T-helper 2 cell (primary cell): Measurements from ENCODE around the gene FTCD.
"Not testable (repeated sequence)": the region's sequence is repeated elsewhere in the genome, so short reads cannot be mapped to it uniquely, and the experiment has no call there.

Source experiments
- DNase-seq, 5 experiments: peaks; one replicate each; pipeline versions ENCODE4 v3.0.0 to v3.0.0-alpha.2; 2012 to 2022

FTCD gene

DNA sequence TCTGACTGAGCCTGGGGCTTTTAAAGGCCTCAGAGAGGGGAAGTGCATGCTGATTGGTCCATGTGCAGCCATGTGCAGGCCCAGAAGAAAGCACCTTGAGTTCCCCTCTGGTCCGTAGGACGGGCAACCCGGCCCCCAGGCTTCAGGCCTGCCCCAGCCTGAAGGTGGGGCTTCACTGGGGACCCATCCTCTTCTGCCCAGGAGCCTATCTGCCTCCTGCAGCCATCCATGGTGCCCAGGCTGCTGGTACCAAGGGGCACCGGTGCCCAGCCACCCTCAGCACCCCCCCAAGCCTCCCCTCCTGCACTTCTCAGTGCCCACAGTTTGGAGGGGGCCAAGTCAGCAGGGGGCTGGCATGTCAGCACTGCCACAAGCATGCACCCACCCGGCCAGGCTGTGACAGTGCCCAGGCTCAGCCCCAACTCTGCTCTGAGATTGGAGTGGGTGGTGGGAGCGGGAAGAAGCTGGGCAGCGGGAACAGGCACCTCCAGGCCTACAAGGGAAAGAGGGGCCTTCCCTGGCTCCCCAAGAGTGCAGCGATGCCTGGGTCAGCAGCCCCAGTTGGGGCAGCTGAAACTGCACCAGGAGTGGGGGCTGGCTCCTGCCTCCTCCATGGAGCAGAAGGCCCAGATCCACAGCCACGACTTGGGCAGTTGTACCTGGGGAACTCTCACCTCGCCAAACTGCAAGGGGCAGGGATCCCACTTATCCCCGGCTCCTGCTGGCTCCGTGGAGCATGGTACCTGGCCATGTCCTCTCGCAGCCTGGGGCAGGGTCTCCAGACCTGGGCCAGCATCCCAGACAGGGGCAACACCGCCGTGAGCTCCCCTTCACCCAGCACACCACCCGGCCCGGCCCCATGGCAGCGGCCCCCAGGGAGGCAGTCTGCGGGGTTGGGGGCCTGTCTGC, 45.8 kb downstream of the FTCD start:
- DNase-seq, result no peak

DNA sequence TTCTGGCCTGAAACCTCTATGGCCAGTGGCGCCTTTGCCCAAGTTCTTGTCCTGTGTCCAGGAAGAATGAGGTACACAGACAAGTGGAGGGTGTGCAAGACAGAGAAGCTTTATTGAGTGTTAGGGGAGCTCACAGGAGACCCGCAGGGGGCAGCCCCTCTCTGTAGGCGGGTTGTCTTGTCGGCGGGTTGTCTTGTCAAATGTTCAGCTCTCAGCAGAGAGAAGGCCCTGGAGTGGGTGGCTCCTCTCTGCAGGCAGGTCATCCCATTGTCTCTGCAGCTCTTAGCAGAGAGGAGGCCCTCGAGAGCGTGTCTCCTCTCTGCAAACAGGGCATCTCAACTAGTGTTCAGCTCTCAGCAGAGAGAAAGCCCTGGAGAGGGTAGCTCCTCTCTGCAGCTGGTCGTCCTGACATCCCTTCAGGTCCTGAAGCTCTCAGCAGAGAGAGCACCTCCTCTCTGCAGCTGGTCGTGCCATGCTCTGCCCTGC, 46.5 kb downstream of the FTCD start:
- no peak for DNase-seq

DNA sequence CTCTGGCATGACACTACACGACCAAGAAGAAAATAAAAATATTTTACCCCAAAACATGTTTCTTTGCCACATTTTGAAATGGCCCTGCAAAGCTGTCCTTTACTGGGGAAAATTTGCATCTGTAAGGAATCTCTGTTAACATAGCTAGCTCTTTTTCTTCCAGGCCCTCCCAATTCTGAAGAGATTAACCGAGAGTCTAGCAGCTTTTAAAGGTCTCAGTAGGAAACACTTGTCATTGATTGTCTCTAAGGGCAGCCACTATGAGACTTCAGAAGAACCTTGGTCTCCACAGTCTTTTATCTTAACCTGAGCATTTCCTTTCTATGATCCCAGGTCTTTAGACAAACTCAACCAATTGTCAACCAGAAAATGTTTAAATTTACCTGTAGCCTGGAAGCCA, 48.0 kb downstream of the FTCD start:
- DNase-seq, result not testable (repeated sequence)

DNA sequence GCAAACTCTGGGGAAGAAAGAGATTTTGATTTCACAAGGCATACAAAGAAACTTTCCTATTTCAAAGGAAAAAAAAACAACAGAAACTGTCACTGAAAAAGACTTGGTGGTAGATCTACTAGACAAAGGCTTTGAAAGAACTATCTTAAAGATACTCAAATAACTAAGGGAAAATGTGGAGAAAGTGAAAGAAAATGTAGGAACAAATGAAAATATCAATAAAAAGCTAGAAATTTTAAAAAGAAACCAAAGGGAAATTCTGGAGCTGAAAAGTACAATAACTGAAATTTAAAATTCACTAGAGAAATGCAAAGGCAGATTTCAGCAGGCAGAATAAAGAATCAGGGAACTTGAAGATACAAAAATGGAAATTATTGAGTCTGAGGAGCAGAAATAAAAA, 51.3 kb downstream of the FTCD start:
- no peak for DNase-seq

DNA sequence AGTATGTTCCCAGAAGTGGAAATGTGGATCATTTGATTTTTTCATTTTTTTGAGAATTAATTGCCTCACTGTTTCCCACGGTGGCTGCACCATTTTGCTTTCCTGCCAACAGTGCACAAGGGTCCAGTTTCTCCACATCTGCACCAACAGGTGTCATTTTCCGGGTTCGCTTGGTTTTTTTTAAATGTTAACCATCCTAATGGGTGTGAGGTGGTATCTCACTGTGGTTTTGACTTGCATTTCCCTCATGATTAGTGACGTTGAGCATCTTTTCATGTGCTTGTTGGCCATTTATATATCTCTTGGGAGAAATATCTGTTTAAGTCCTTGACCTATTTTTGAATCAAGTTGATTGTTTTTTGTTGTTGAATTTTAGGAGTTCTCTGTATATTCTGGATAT, 54.5 kb downstream of the FTCD start:
- DNase-seq, result peak in 1 of 5 experiments; percentile 32

DNA sequence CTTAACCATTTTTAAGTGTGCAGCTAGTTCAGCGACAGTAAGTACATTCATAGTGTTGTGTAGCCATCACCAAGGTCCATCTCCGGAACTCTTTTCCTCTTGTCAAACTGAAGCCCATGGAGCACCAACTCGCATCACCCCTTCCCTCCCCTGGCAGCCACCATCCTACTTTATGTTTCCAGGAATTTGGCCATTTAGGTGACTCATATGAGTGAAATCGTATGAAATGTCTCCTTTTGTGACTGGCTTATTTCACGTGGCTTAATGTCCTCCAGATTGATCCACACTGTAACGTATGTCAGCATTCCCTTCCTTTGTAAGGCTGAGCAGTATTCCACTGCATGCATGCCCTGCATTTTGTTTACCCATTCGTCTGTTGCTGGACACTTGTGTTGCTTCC, 55.0 kb downstream of the FTCD start:
- DNase-seq, result no peak

DNA sequence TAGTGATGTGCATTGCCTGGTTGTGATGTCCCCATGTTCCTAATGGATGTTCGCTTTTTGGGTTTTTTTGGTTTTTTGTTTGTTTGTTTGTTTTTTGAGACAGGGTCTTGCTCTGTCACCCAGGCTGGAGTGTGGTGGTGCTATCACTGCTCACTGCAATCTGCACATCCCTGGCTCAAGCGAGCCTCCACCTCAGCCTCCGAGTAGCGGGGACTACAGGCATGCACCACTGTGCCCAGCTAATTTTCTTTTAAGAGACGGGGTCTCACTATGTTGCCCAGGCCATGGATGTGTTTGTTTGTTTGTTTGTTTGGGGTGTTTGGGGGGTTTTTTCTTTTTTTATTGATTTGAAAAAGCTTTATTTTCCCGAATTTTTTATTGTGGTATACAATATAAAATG, 55.4 kb downstream of the FTCD start:
- DNase-seq, result no peak

DNA sequence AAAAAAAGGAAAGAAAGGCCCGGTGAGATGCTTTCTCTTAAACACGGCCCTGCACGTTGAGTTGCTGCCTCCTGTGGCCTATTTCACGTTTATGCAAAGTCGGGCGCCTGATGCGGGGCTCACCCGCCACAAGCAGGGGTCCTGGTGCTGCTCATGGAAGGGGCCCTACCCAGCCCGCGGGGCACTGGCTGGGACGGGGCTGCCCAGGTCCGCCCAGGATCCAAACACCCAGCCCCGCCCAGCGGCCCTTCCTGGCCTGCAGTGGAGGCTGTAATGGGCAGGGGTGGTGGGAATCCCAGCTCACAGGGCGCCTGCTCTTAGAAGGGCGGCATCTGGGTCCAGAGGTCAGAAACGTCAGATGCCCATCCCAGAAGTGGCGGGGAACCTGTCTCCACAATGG, 55.9 kb downstream of the FTCD start:
- DNase-seq, result no peak

DNA sequence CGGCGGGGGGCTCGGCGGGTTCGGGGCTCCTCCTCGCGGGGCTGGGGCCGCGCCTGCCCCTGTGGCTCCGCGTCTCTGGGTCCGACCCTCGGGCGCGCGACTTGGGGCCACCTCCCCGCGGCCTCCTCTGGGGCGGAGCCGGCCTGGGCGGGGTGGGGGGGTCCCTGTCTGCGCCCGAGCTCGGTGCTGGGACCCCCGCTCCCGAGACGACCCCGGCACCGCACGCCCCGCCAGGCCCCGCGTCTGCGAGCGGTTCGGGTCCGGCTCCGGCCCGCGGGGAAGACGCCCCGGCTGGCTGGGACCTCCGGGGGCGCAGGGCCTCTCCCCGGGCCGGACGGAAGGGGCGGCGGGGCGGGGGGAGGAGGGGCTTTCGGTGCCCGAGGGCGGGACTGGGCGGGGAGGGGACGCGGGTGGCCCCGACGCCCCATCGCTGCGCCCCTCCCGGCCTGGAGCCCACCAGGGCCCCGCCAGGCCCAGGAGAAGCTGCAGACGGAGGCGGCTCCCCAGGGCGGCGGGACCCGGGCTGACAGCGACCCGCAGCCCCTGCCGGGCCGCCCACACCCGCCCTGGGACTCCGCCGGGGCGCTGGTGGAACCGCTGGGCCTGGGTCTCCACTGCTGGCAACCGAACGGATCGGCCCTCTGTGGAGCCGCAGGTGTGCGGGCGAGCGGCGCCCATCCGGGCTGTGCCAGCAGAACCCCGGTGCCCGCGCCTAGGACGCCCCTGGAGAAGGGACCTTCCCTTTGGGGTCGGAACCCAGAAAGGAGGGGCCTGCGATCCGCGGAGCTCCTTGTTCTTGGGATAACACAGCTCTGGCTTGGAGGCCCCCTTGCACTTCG, 56.9 kb downstream of the FTCD start:
- peak in 1 of 5 experiments; percentile 8 for DNase-seq

DNA sequence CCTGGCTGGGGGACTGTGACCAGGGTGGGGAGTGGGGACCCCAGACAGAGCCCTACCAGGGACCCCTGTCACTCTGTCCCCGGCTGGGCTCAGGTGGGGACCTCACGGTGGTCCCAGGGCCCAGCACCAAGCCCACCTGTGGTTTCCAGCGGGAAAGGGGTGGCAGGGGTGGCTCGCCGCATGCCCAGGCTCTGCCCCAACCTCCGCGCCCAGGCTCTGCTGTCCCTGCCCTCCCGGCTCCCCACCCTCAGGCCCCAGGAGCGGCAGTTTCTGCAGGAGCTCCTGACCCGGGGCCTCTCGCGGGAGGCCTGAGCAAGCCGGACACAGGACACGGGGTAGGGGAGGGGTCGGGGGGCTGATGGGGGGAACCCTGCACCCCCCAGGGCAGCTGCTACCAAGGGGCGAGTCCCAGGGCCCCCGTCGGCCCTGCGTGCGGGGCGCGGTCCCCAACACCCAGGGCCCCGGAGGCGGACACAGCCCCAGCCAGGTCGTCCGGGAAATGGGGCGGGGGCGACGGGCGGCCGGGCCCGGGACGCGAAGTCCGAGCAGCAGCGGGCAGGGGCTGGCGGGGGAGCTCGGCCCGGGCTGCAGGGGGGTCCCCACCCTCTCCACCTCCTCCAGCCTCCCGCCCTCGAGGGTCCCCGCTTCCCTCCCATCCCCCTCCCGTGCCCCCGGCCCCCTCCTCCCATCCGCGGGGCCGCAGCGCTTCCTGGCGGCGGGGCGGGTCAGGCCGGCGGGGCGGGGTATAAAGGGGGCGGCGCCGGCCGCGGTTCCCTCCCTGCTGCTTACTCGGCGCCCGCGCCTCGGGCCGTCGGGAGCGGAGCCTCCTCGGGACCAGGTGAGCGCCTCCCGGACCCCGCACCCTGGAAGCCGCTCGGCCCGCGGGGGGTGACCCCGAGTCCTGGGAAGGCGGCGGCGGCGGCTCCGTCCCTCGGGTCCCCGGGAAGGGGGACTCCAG, 57.8 kb downstream of the FTCD start, which contains the start of gene COL6A2:
TSS of gene COL6A2 (plus strand) at position 777 of the 958 bp plus-strand sequence.
- DNase-seq, result peak in 4 of 5 experiments; percentile 18 to 33 (median 25)

DNA sequence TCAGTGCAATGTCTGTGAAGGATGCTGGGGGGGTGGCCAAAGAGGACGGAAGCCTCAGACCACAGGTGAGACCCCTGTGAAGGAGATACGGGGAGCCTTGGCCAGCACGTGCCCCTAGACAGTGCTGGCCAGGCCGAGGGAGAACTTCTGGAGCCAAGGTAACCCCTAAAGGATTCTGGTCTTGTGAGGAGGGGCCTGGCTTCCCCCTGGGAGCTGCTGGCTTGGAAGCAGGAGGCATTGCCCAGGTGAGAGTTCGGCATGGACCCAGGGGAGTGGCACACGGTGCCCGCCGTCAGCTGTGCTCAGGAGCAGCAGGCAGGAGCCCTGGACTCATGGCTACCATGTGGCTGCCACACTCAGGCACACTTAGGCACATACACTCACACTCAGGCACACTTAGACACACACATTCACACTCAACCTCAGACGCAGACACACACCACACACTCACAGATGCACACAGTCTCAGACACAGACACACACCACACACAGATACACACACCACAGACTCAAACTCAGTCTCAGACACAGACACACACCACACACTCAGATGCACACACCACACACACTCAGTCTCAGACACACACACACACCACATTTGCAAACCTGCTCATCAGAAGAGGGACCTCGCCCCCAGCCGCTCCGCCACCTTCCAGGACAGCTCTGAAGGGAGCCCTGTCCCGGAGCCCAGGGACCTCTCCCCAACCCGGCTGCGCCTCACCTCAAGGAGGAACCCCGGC, 58.6 kb downstream of the FTCD start:
- no peak for DNase-seq

DNA sequence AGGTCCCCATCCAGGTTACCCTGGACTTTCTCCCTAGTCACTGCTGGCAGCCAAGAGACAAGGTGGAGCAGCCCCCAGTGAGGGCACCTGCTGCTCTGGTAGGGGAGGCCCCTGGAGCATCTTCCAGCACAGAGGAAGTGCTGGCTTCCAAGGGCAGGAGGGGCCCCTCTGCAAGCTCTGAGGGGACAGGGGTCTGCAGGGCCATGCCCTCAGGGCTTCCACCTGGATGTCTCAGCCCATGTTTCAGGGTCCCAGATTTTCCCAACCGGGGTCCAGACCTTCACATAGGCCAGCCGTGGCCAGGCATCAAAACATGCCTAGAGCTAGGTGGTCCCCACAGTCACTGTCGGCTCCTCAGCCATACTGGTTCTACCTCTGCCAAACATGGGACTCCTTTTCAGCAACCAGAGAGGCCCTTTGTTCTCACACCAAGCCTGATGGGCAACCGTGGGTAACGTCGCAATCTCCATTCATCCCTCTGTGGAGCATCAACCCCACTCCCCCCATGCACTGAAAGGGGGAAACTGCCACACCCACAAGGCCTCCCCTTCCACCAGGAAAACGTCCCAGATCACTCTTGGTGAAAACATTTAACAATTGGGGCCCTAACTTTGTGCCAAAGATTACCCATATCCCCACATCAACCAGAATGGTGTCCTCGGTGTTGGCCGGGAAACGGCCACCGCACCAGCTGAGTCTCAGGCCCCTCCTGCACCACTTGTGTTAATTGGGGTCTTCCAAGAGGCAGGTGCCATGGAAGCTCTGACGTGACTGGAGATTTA, 59.4 kb downstream of the FTCD start:
- no peak for DNase-seq

DNA sequence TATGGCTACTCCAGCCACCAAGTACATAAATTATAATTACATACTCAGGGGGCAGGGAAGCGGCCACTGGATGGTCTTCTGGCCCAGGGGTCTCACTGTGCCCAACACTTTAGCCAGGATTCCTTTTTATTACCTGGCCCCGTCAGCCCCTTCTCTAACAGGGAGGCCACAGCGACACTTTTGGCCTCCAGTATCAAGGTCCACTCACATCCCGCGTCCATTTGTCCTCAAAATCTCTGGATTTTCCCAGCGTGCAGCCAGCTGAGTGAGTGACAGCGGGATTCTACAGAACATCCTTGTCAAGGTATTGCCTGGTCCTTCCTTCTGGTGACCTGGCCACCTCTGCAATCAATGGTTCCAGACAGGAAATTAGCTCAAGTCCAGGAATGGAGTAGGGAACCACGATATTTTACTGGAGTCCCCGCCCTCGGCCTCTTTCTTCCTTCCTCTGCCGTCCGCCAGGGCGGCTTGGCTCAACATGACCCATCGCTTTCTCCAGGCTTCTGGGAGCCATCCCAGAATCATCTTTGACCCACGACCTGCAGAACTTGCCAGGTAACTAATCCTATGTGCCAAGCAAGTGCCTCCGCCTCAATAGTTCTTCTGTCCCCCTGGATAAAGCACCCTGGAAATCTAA, 60.2 kb downstream of the FTCD start:
- no peak for DNase-seq

DNA sequence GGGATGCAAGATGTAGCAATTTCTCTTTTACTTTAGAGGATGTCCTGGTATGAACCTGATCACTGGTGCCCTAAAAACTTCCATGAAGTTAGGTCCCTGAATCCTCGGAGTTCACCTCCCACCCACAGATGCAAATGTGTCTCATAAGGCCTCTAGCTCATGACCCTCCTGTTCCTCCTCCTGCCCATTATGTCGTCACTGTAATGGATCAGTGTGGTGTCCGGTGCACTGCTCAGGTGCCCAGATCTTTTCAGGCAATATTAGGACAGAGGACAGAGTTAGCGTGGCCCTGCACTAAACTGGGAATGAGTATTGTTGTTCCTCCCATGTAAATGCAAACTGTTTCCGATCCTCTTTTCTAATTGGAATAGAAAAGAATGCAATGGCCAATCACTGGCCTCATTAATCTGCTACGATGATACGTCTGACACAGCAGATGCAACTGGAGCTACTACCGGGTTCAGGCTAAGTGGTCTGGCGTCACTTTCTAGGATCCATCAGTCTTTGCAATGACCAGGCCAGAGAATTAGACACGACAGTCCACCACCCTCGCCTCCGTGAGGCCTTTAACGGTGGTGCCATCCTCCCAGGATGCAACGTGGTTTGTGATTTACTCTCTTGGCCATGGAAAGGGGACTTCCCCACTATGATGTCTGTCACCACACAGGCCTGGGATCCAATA, 60.8 kb downstream of the FTCD start:
- no peak for DNase-seq

DNA sequence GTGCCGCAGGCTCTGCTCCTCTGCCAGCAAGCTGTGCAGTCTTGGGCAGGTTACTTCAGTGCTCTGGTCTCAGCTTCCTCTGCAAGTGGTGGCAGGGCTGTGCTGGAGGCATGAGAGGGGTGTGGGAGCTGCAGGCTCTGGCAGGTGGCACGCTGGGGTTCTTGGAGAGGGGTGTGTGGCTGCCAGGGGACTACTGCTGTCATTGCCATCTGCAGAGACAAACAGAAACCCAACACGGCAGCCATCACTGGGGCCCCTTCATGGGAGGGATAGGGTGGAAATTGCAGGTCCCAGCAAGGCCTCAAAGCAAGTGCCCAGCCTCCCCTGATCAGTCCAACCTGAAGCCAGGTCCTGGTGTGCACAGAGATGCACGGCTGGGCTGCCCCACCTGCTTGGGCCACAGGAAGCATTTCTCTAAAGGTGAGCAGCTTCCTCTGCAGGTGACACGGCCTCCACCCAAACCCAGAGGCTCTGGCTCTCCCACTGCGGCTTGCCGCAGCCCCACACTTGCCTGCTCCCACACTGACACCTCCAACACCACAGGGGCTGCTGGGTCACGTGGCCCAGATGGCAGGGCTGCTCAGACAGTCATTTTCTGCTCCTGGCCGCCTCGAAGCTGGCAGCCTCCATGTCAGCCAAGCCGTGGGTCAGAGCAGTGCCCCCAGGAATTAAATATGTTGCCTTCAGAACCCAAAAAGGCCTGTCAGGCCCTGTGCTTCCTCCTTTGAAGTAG, 61.5 kb downstream of the FTCD start:
- peak in 1 of 5 experiments; percentile 72 for DNase-seq

DNA sequence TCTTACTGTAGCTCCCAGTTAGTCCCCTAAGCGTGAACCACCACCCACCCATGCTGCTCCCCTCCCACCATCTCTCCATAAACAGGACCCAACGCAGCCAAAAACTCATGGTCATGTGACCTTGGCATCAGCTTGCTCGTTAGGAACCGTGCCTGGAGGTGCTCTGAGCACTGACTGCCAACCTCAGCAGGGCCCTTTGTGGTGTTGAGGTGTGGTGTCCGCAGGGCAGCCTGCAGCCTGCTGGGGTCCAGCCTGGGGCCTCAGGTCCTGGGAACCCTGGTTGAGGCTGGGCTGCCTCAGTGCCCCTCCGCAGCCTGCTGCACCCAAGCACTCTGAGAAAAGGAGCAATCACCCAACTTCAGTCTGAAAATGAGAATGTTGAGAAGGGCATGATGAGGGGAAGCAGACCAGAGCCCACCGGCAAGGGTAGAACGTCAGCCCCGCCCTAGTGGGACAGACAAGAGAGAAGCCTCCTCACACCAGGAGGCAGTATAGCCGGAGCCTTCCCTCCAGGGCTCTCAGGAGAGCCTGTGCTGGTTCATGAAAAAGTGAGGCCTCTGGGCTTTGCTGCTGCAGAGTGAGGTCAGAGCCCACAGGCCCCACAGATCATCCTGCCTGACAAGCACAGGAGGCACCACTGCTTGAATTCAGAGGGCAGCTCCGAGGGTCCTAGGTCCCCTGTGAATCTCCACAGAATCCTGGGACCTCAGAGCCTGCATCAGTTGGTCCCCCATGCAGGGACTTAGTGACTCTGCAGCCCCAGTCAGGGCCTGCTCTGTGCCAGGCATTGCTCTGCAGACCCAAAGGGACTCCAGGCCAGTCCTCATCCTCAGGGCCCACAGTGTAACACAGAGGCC, 62.3 kb downstream of the FTCD start:
- DNase-seq, result no peak

DNA sequence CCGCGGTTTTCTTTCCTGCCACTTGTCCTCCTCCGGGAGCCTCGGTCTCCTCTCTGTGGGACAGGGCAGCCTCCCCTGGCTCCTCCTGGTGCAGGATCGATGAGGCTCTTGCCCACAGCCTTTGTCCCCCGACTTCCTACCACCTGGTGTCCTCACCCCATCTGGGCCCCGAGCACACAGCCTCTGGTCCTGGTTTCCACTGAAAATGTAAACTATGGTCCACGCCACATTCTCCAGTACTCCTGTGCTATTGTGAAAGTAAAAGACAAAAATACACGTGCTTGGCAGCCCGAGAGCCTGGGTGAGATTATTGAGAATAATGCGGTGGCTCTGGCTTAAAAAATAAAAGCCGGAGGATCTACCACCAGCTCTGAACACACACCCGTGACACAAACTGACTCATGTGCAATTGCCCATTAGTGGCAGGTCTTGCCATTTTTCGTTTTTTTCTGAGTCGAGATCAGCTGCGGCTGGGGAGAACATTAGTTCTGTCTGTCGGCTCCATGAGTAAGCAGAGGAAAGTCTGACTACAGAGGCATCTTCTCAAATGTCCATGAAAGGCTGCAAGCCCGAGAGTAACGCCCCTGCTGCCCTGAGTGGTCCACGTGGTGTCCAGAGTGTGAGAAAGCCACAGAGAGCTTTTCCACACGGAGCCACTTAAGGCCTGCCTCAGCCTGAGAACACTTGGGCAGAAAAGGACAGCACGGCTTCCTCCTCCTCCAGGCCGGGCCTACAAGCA, 63.2 kb downstream of the FTCD start:
- no peak for DNase-seq
